GM12873 (cell line): ENCODE measurements around the gene TSPAN18.

Source experiments
- CTCF ChIP-seq: IDR thresholded peaks from 2 replicates; pipeline ENCODE4 v1.5.1; 2012; ENCODE audit warnings: low read depth, mild to moderate bottlenecking, moderate library complexity, low read length, control low read depth; ENCODE audit not compliant: insufficient read depth; ENCODE audit errors: missing control alignments

Gene TSPAN18

GRCh38 chr11:44797051-44797450 lies 70.3 kb downstream of the TSPAN18 start:
- no peak for TF ChIP-seq CTCF

GRCh38 chr11:44797886-44798606 lies 71.3 kb downstream of the TSPAN18 start:
- no peak for TF ChIP-seq CTCF

- no peak for TF ChIP-seq CTCF
Measured at GRCh38 chr11:44798607-44798972, 71.8 kb downstream of the TSPAN18 start.

GRCh38 chr11:44799012-44799411 lies 72.2 kb downstream of the TSPAN18 start:
- no peak for TF ChIP-seq CTCF

GRCh38 chr11:44802347-44802746 lies 75.6 kb downstream of the TSPAN18 start:
- no peak for TF ChIP-seq CTCF

GRCh38 chr11:44803009-44803408 lies 76.2 kb downstream of the TSPAN18 start:
- no peak for TF ChIP-seq CTCF

GRCh38 chr11:44804449-44805437 lies 78.0 kb downstream of the TSPAN18 start:
- TF ChIP-seq CTCF = no peak
